AG08395 (cell line): Measurements from ENCODE around the gene ELAVL2.

Experiments
- DNase-seq: peaks from one replicate; pipeline ENCODE4 v3.0.0; 2012; ENCODE audit warnings: mixed read lengths, low spot score

Gene ELAVL2

GRCh38 chr9:23659346-23660006, 166.6 kb downstream of the ELAVL2 start:
- no peak for DNase-seq

DNA sequence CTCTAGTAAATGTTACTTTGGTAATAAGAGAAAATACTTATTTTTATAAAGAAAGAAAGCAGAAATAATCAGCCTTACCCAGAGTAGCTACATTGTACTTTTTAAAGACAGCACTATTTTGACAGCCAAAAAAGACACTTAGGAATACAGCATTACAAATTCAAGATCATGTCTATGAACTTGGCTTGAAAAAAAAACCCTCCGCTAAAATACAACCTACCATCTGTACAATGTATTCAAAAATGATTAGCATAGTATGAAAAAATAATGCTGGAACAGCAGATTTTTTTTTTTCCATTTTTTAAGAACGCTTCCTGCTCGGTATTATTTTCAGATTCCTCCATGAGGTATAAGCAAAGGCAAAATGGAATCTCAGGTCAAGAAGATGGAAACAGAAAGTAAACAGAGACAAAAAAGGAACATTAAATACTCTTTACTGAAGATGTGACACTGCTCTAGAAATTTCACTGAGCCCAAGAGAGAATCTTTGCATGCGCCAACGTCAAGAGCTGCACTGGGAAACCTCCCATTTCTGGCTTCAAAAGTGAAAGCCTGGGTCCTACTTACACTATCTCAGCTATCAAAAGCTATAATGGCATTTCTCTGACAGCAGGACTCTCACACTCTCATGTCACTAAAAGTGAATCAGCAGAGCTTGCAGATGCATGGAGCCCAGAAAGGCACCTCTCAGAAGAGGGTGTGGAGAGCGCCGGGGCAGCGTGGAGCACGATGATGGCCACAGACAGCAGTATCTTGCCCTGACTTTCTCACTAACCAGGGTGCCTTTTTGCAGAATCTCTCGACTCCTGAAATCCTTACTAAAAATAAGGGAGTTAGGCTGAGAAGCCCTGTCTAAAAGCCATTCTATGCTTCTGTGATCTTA, 167.4 kb downstream of the ELAVL2 start:
- no peak for DNase-seq

DNA sequence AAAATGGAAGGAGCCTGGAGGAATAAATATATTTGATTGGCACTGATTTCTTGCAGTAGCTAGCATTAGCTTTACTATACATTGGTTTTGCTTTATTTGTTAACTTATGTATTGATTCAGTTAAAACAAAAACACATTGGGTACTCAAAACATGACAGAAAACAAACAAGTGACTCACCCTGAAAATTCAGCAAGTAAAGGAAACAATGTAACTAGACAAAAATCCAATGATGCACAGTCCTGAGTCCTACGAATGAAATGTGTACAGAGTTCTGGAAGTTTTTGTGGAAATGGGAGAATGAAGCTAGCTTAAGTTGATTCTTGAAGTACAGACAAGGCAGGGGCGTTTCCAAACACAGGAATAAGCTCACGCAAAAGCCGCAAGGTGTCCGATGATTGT, 175.0 kb downstream of the ELAVL2 start:
- DNase-seq: no peak

GRCh38 chr9:23648651-23649050, 177.4 kb downstream of the ELAVL2 start:
- DNase-seq: no peak

DNA sequence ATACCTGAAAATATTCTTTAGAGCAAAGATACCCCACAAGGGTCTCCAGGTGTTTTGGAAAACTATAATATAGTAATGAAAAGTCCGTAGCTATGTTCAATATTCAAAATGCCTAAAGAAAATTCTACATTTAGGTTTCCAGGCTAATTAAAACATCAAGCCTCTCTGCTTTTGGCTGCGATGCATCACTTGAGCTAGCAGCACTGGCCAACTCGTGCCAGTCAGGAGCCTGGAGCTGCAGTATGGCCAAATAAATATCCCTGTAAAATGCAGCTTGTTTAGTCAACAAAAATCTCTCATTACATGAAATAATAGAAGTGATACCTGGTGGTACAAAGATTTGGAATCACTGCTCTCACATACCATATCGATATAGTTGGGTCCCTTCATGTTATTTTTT, 181.1 kb downstream of the ELAVL2 start:
- no peak for DNase-seq

DNA sequence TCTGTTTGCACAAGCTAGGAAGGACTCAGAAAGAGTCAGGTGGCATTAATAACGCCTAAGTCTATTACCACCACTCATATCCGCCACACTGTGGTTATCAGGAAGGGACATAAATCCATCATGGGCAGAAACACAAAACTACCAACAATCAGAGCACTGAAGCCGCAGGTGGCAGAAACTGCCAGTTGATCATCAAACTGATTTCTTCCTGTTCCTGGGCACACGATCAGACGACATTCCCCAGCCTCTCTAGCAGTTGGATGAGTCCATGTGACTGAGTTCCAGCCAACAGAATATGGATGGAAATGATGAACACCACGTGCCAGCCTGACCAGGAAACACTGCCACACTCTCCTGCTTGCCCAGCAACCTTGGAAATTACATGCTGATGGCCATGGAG, 181.7 kb downstream of the ELAVL2 start:
- no peak for DNase-seq

DNA sequence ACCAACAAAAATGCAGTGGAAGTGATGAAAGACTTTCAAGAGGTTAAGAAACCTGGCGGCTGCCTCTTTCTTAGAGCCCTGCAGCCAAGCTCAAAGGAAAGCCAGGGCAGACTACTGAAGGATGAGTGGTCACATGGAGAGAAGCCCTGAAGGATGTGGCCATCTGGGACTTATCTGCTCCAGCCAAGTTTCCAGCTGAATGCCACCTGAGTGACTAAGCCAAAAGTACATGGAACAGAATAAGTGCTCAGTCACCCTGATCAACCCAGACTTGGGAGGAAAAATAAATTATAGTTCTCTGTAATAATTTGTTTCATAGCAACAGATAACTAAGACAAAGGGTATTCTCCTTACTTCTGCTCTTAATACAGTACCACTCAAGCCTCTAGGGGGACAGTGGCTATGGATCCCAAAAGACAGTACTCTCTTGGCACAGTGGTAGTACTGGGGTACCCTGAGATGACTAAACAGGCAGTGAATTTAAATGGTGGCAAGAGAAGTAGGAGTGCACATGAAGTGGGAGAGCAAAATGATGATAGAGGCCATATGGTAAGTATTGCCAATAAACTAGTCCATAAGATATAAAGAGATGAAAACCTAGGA, 182.3 kb downstream of the ELAVL2 start:
- DNase-seq: no peak
